Superior temporal gyrus (tissue), 1 donor: Measurements from ENCODE around the gene CSTPP1.
"Not testable (repeated sequence)": the region's sequence is repeated elsewhere in the genome, so short reads cannot be mapped to it uniquely, and the experiment has no call there.

Experiments
- DNase-seq: peaks from one replicate; pipeline ENCODE4 v3.0.0-alpha.2; 2016; ENCODE audit errors: extremely low spot score

The CSTPP1 gene

DNA sequence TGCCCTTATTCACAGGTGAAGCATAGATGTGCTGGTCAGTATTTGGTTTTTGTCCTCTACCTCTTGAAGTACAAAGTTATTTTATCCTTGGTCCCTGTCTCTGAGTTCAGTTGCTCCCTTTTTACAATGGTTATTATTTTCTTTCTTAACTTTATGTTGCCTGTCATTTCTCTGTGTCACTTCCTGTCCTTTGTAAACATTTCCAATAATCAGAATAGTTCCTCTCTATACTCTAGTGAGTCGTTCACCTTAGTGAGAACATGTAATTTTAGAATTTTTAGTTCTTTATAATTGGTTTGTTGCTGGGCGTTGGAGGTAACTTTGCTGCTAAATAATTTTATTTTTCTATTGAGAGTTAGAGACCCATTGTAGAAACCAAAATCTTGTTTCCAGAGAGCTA lies 16.0 kb downstream of the CSTPP1 start:
- no peak for DNase-seq

DNA sequence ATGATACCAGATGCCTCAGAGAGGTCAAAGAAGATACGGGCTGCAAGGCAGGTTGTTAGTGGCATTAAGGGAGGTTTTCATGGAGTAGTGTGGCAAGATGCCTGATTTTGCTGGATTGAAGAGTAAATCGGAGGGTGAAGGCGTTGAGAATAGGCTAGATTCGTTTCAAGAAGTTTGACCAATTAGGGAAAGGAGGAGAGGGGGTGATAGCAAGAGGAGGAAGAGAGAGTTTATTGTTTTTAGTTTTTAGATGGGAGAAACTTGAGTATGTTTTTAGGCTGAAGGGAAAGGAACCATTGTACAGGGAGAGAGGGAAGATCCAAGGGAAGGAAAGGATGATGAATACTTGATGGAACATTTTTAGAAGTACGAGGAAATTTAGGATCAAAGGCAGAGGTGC lies 16.5 kb downstream of the CSTPP1 start:
- no peak for DNase-seq

DNA sequence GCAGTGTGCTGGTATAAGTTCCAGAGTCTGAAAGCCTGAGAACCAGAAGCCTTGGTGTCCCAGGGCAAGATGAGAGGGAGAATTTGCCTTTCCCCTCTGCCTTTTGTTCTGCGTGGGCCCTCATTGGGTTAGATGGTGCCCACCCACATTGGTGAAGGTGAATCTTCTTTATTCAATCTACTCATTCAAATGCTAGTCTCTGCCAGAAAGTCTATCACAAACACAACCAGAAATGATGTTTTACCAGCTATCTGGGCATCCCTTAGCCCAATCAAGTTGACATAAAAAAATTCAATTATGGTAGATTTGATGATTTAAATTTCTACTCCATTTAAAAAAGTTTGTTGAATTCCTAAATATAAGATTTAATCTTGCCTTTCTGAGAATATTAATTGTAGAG lies 22.2 kb downstream of the CSTPP1 start:
- DNase-seq = no peak

DNA sequence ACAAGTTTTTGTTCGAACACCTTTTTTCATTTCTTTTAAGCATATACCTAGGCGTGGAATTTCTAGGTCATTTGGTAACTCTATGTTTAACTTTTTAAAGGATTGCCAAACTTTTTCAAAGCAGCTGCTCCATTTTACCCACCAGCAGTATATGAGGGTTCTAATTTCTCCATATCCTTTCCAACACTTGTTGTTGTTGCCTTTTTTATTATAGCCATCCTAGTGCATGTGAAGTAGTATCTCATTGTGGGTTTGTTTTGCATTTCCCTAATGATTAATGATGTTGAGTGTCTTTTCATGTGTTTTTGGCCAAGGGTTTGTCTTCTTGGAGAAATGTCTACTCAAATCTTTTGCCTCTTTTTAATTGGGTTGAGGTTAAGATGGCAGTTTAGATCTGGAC lies 24.5 kb downstream of the CSTPP1 start:
- no peak for DNase-seq

DNA sequence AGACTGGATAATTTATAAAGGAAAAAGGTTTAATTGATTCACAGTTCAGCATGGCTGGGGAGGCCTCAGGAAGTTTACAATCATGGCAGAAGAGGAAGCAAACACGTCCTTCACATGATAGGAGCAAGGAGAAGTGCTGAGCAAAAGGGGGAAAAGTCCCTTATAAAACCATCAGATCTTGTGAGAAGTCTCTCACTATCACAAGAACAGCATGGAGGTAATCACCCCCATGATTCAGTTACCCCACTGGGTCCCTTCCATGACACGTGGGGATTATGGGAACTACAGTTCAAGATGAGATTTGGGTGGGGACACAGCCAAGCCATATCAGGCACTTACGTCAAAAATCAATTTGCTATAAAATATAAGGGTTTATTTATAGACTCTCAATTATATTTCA lies 25.3 kb downstream of the CSTPP1 start:
- not testable (repeated sequence) for DNase-seq

DNA sequence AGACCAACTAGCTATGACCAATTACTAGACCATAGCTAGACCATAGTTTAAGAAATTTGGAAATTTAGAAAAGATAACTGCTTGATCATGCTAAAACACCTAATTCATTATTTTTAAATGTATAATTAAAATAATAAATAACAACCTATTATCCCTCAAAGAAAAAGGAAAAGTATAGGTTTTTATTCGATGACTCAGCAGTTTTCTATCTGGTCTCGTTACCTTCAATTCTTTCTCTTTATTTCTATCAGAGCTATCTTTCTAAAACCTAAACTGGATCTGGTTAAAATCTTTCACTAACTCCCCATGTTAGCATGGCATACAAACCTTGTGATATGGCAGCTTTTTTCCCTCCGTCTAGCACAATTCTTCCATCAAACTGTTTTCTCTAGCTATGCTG lies 27.3 kb downstream of the CSTPP1 start:
- no peak for DNase-seq

DNA sequence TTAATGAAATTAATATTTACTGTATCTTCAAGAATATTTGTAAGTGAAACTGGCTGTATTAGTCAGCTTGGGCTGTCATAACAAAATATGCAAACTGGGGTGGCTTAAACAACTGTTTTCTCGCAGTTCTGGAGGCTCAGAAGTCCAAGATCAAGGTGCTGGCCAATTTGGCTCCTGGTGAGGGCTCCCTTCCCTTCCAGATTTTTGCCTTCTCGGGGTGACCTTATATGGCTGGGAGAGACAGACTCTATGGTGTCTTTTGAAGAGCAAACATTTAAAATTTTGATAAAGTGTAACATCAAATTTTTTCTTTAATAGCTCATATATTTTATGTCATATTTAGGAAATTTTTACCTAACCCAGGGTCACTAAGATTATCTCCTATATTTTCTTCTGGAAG lies 30.2 kb downstream of the CSTPP1 start:
- no peak for DNase-seq

DNA sequence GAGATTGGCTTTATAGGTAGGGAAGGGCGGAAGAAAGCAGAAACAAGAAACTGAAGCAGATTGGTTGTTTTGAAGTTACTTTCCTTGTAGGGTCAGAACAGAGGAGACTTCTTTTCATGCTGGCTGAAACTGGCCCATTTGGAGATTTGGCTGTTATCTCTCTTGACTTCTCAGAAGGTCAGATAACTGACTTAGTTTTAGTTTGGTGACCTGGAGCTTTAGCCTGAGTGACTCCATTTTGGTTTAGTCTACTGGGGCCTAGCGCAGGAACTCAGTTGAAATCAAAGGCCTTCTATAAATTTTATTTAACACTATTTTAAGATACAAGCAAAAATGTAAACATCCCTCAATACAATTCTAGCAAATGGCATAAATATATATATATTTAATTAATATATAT lies 31.4 kb downstream of the CSTPP1 start:
- DNase-seq = no peak

DNA sequence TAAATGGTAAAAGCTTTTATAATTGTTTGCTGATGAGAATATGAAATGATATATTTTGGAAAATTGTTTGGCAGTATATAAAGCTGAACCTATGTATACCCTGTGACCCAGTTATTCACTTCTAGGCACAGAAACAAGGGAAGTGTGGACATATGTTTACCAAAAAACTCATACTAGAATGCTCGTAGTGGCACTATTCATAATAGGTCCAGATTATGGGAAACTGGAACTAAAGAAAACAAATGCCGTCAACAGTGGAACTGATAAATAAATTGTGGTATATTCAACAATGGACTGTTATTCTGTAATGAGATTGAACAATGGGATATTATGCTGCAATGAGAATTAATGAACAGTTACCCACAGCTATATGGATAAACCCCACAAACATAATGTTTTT lies 32.8 kb downstream of the CSTPP1 start:
- DNase-seq = peak; percentile 79

DNA sequence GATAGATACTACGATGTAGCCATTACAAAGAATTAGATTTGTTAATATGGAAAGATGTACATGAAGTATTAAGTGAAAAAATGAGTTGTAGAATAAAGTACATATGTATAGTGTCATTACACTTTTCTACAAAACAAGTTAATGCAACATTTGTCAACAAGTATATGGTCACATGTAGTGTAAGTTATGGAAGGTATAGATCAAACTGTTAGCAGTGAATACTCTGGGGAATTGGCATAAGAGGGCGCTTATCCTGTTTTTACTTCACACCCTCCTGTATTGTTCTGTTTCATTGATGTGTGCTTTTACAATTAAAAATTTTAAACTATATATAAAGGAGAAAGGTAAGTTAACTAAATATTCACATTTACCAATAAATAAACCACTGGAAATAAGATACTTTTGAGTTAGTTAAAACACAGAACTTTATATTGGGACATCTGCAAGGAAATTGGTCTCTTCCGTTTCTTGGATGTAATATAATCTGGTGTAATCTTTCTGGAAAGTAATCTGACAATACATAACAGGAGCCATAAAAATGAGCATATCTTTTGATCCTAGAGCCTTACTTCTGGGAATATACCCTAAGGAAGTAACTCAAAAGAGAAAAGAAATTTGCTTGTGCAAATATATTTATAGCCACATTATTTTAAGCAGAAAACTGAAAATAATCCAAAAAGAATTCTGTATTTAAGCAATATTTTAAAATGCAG lies 34.5 kb downstream of the CSTPP1 start:
- no peak for DNase-seq

DNA sequence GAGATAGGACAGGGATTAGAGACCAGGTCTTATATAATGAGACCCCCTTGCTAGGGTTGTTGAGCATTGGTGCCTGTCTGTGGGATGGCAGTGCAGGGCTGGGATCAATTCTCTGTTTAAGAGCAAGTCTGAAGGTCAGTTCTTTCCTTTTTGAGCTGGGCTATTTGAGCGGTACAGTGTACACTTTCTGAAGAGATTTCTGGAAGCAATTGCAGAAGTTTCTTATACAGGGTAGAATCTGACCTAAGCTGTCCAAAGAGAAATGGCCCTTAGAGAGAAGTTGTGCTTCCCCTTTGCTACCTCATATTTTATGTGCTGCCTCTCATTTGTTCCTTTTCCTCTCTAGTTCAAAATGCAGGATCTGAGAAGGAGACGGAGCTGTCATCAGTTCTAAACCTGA lies 35.8 kb downstream of the CSTPP1 start:
- DNase-seq = no peak

DNA sequence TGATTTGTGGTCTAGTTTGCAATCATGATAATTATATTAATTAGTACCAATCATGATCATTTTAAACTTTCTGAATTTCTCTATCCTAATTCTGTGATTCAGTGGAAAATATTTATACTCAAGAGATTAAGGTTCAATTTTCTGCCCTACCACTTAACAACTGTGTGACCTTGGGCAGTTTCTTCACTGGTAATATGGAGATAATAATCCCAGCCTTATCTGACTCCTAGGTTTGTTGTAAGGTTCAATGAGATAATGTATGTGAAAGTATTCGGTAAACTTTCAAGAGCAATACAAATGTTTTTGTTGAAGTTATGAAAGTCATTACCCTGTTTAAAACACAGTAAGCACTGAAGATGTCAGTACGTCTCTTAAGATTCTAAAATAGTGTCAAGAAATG lies 36.3 kb downstream of the CSTPP1 start:
- DNase-seq = no peak

DNA sequence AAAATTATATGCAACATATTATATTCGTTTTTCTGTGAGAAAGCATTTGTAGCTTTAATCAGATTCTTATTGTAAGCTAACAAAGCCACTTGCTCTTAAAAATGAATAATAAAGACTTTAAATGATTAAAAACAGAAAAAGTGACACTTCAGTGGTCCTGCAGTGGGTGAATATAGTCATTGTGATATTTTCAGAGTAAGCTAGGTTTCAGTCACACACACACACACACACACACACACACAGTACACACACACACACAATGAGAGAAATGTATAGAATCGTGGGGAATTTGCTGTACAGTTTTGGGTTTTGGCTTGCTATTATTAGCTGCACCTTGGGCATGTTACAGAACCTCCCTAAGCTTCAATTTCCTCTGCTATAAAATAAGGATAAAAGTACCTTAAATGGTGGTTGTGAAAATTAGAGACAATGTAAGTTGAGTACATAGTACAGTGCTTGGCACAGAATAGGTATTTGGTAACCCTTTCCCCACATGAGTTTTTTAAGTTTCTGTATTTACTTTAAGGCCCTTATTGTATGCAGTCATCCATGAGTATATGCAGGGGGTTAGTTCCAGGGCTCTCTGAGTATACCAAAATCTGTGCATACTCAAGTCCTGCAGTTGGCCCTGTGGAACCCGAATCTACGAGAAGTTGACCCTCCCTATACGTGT lies 39.8 kb downstream of the CSTPP1 start:
- no peak for DNase-seq

DNA sequence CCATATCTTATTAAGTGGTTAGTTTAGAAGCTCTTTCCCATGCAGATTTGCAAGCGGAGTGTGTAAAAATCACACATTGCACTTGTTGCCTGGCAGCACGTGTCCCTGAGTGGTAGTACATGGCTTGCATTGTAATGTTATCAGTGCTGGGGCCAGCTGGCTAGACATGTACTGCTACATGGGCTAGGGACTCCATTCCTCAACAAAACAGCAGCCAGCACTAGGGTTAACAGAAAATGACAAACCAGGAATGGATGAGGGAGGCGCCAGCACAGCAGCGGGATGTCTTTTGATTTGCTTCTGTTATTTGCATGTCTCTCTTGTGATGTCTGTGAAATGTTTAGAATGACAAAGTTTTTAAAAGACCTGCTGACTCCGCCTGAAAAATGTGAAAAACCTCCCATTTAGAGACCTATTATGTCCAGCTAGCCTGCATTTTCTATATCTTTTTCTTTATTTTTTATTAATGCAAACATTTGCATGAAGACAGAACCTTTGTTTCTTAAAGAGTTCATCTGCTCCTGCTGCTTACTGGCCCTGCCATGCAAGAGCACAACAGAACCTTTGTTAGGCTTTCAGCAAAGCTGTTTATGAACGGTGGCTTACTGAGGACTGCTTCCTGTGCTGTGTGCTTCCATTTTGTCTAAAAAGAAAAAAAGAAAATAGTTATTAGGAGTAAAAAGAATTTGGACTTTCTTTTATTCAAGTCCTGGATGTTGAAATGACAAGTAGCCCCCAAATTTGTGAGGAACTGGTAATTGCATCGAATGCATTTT lies 40.7 kb downstream of the CSTPP1 start:
- peak; percentile 87 for DNase-seq

DNA sequence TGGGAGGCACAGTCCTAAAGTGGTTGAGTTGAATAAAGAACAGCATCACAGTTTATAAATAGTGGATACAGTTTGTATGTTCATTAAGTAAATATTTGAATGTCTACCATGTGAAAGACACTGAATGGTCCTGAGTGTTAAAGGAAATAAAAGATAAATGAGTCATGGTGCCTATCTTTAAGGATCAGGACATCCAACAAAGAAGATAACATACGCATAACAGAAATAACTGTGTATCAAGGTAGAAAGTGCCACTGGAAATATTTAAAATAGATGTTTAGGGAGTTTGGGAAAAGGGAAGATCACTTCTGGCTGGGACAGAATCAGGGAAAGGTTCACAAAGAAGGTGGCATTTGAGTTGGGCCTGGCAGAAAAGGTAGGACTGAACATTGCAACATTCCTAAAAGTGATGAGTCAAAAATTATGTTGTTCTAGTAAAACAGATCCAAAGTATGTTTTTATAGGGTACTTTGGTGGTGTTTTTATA lies 41.5 kb downstream of the CSTPP1 start:
- DNase-seq = no peak

DNA sequence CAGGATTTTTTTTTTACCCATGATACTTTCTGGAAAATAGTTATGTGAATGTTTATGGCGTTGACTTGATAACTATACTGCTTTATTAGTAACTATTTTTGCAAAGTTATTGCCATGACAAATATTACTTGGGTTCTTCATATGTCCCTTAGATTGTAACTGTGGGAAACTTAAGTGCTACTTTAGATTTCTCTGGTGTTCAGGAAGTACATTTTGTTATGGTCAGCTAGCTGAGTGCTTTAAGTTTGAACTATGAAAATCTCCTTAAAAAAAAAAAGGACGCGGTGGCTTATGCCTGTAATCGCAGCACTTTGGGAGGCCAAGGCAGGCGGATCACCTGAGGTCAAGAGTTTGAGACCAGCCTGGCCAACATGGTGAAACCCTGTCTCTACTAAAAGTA lies 42.8 kb downstream of the CSTPP1 start:
- no peak for DNase-seq

DNA sequence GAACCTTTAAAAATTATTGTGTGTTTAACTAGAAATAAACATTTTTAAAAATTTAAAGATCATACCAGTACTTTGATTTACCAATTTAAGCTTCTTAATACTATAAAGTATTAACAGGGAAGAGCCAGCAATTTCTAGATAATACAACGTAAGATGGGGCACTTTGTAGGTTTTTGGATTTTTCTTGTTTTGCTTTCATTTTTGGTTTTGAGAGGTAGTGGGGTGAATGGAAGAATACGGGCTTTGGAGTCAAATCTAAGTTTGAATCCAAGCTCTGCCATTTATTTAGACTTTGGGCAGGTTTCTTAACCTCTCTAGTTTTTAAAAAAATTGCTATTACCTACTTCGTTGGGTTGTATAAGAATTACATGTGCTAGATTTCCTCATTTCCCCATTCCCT lies 44.9 kb downstream of the CSTPP1 start:
- peak; percentile 14 for DNase-seq

DNA sequence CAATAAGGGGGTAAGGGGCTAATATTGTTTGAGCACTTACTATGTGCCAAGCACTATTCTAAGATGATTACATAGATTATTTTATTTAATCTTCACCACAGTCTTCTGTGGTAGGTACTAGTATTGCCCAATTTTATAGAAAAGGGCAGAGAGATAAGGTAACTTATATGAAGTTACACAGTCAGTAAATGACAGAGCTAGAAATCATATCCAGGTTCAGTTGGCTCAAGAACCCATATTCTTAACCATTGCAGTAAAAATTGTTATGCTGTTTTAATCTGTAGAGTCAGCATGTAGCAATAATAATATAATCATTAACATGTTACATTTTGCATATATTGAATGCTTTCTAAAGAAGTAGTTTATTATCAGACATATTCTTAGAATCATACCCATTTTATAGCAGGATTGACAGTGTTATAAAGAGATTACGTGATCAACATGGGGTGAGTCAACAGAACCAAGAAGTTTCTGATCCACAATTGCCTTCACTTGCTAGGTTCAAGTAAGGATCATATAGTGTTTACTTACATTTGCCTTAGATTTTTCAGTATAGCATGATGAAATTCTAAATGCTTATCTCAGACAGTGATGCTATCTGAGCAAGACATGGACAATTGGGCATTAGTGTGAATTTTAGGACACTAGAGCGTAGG lies 46.4 kb downstream of the CSTPP1 start:
- no peak for DNase-seq

DNA sequence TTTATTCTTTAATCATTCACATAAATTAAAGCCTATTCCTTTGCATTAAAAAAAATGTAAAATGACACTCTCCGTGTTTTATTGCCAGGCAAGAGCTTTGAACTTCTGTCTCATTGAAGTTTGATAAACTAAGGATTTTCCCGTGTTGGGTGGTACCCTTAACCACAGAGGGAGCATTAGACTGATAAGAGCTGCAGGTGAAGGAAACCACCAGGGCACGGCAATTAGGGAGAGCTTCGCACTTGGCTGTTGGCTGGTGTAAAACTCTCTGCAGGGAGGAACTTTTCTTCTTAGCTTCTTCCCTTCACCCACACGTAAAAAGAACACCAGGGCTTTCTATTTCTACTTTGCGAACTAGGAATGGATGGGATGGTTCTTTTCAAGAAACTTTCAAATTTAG lies 47.0 kb downstream of the CSTPP1 start:
- DNase-seq = no peak

DNA sequence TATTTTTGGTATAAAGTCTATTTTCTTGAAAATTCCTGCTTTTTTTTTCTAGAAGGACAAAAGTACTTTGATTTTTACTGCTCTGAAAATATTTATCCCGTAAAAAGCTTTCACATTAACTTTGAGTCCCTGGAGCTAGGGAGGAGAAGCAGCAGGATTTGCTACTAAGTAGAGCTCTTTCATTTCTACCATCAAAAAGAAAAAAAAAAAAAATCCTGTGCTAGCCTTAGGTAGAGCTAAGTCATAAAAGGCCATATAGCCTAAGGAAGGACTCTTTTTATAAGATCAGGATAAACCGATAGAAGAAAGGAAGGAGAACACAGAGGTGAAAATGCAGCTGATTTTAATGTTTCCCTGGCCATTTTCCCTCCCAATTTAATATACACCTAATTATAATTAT lies 48.0 kb downstream of the CSTPP1 start:
- no peak for DNase-seq

DNA sequence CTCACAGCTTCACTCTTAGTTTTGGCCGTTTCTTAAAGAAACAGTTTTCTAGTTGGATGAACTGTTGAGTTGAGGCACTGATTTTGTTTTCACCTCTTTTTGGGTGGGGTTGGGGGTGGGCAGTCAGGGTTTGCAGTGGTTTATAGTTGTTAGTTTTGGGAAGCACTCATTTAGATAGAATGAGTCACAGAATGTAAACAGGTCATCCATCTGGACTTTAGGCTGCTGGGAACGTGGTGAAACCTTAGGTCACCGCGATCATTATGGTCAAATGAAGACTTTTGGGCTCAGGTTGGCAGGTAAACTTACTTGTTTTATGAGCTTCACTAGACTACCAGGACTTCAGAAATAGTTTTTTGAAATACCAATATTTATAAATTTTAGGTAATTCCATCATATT lies 48.4 kb downstream of the CSTPP1 start:
- no peak for DNase-seq

DNA sequence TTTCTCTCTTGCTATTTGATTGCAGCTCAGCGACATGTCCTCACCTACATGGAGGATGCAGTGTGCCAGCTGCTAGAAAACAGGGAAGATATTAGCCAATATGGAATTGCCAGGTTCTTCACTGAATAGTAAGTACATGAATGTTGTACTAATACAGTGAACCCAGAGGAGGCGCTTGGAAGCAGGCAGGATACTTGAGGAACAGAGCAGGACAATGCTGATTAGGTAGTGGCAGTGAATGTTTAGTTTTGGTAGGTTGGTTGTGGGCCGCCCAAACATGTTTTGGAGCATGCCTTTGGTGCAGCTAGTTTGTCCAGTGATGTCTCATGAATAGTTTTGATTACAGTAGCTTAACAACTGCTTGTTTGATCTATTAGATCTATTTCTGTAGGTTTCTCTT lies 50.6 kb downstream of the CSTPP1 start:
- no peak for DNase-seq
